Measurements from ENCODE around the gene MYBPC2.
A peak's percentile ranks its signal among the peaks of the same experiment; 100 is the strongest.

Gene MYBPC2

DNA sequence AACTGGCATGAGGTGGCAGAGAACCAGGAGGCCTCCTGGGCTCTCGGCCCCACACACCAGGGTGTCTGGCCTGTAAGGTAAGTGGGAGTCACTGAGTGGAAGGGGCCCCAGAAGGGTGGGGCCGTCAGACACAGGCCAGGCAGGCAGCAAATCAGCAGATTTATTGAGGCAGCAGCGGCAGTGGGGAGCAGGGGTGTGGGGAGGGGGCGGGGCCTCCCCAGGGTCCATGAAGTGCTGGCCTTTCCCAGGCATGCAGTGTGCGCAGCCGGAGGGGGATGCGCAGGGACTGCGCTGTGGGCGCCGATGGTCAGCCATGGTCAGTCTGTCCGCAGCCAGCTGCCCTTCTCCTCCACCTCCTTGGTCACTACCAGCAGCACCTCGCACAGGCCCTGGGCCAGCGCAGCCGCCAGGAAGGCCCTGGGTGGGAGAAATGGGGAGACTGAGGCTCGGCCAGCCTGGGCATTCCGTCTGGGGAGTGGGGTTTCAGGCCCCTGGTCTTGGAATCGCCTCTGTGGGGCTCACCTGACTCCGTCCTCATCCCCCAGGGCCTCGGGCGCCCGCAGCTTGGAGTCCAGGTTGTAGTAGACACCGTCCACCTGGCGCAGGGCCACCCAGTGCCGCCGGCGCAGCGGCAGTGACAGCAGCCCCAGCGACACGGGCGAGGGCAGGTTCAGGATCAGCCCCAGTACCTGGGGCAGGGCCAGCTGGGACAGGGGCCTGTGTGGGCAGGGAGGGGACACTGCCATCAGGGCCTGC is 73.3 kb downstream of the MYBPC2 start:
- no peak for DNase-seq

DNA sequence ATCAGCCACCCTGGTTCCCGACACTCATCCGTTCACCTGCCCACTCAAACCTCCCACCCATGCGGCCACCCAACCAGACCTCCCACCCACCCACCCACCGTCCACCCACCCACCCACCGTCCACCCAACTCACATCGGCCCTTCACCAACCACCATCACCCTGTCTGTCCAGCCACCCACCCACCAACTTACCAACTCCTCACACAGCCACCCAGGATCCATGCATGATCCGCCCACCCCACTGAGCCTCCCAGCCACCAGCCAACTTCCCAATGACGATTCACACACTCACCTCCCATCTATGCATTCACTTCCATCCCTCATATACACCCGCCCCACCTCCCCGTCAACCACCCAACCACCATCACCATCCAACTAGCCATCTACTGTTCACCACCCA is 74.0 kb downstream of the MYBPC2 start:
- DNase-seq, result no peak

DNA sequence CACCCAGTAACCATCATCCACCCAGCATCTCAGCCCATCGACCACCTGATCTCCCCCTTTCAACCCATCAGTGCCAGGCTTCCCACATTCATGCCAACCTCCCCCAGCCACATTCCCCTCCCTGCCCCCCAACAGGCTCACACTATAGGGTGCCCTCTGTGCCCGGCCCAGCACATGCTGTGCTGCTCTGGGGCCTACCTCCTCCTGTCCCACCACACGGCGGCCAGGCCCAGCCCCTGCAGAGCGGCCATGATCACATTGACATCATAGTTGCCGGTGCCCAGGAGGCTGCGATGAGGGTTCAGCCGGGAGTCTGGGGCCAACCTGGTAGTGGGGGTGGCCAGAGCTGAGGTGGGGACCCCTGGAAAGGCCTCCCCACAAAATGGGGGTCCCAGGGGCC is 74.7 kb downstream of the MYBPC2 start:
- no peak for DNase-seq

DNA sequence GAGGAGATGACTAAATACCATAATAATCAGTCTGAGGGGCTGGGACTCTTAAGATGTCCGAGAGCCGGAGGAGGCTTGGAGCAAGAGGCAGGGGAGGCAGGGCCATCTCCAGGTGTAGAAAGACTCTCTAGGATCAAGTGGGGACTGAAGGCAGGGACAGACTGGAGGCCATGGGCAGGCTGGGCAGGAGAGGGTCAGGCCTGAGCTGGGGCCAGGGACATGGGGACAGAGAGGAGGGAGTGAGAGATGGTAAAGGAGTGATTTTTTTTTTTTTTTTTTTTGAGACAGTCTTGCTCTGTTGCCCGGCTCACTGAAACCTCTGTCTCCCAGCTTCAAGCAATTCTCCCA is 76.1 kb downstream of the MYBPC2 start:
- no peak for DNase-seq

DNA sequence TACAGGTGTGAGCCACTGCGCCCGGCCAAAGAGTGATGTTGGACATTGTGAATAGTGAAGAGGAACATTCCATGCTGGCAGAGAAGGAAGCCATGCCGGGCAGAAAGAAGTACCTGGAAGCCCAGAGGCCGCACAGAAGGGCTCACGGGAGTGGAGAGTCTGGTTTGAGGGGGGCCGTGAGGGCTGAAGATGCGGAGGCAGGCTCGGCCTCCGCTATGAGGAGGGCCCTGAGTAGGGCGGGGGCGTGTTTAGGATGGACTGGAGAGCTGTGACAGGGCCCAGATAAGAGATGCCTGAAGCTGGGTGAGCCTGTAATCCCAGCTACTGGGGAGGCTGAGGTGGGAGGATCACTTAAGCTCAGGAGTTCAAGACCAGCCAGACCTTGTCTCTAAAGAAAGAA is 76.7 kb downstream of the MYBPC2 start:
- no peak for DNase-seq

DNA sequence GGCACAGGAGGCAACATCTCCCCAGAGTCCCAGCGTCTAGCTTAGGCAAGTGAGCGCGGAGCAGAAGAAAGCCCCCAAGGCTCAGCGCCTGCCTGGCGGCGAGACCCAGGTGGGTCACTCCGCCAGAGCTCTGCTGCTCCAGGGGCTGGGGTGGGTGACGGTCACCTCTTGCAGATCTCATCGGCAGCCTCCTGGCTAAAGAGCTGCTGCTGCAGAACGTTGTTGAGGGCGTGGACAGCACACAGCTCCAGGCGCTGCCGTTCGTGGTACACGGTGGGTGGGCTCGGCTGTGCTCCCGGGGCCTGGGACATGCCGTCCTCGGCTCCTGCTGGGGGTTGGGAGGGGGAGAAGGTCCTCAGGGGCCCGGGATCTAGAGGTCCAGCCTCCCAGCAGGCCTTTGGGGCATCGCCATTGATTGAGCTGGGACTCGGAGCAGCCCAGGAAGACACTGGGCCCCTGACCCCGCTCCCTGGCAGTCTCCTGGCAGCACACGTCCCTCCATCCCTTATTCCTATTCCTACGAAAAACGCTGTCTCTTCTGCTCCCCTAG is 77.5 kb downstream of the MYBPC2 start:
- DNase-seq, result no peak

DNA sequence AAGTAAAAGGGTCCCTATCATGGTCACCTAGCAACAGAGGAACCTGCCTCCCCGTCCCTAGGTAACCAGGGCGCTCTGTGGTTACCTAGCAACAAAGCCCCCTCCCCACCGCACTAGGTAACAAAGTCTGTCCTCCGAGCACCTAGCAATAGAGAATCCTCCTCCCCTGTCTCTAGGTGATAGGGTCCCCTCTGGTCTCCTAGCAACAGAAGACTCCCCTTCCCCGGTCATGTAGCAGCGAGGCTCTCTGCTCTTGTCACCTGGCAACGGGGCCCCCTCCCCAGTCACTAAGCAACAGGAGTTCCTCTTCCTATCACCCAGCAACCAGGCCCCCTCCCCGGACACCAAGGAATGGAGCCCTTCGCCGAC is 78.0 kb downstream of the MYBPC2 start:
- DNase-seq, result no peak

DNA sequence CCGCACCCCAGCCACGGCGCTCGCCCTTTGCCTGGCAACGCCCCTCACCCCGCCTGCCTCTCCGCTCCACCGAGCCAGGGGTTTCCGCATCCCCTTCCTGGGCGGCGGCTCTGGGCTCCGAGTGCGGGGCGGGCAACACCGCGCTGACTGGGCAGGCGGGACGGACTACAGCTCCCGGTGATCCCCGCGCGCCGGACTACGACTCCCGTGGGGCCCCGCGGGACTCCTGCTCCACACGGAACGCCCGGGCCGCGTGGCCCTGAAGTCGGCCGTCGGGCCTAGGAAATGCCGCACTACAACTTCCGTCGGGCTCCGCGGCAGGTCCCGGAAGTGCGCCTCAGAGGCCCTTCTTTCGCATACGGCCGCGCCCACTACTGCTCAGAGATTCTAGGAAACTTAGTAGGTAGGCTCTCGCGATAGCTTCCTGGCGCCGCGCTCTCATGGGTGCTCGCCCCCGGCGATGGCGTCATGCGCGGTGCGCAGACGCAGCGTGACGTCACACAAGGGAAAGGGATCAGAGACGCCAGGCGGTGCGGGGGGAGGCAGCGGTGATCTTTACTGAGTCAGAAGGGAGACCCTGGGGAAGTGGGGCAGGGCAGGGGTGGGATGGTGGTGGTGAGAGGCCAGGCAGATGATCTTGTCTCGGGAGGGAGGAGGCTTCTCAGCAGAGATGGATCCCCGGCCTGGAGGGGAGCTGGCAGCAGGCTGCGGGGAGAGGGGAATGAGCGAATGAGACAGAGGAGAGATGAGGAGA is 78.6 kb downstream of the MYBPC2 start, which contains the start of gene JOSD2:
JOSD2 (minus strand) TSS at position 123 of the 754 bp plus-strand sequence. CDS start 760 bp downstream, outside the sequence.
- DNase-seq, result peak; percentile 99

DNA sequence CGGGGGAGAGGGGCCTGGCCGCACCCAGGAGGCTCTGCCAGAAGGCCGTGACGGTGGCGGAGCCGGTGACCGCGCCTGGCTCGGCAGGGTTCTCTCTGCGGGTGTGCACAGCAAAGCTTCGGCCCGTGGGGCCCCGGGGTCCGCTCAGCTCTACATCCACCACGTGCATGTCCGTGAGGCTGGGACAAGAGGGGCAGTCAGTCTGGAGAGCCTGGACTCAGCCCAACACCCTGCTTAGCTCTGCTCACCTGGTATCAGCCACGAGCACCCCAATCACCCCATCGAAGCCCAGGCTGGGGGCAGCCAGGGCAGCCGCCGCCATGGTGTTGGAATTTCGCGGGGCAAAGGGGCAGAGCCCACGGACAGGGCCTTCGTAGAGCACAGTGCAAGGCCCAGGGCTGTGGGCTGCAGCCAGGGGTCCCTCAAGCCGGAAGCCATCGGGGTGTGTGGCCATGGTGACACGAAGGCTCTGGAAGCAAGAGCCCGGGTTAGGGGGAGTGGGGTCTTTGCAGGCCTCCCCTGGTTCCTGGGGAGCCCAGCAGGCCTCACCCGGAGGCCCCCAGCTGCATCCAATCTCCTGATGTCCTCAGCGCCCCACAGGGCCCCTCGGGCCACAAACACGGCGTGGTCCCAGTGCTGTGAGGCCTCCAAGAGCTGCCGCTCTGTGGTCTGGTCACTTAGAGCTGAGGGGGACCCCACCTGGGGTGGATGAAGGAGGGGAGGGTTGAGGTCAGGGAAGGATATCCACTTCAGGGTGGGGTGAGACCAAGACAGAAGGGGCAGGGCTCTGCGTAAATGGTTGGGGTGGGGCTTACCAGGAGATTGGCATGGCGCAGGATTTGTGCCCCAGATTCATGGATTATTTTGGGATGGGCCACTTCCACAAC is 79.7 kb downstream of the MYBPC2 start:
- no peak for DNase-seq

DNA sequence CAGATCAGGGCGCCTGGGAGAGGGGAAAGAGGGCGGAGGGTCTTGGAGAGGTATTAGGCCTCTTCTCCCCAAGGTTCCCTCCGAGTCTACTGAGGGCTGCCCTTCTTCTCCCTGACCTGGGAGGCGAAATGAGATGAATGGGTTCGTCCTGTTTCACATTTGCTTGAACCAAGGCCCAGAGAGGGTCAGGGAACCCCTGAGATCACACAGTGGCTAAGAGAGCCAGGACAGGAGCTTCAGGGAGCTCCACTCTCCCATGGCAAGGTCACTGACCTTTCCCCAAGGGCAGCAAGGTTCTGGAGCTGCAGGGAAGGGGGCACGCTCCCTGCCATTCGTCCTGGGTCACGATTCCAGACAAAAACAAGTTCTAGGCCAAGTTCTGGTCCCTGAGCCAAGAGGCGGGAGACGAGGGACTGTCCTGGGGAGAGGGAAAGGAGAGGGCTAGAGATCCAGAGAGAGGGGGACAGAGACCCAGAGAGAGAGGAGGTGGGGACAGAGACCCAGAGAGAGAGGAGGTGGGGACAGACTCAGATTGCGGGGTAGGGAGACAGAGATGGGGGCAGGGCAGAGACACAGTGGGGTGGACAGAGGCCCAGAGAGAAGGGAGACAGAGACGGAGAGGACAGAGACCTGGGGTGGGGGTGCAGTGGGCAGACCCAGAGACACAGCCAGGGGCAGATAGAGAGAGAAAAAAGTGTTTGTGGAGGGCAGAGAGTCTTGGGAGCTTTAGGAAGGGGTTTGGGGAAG is 80.5 kb downstream of the MYBPC2 start:
- no peak for DNase-seq

DNA sequence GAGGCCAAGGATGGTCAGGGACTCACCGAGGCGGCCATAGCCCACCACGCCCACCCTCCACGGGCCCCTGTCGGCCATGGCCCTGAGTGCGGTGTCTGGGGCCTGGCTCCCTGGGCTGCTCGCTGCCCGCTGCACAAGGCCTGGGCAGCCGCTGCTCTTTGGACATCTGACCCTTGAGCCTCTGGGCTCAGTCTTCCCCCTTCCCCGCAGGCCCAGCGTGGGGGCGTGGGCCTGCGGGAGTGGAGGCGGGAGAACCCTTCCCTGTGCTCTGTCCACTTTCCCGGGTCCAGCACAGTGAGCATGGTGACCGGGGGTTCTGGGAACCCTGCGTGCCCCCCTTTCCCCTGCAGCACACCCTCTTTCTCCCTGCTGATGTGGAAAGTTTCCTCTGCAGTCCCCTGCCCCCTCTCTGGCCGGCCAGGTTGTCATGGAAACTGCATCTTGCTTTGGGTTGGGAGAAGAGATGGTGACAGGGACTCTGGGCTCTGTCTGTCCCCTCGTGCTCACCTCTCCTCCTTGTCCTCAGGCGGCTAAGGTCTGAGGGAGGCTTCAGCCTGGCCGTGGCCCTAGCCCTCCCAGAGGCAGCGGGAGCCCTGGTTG is 81.2 kb downstream of the MYBPC2 start, which contains the start of gene ASPDH:
ASPDH (minus strand) TSS at position 168 of the 600 bp plus-strand sequence; CDS start at position 78, 90 bp downstream.
- DNase-seq, result no peak

DNA sequence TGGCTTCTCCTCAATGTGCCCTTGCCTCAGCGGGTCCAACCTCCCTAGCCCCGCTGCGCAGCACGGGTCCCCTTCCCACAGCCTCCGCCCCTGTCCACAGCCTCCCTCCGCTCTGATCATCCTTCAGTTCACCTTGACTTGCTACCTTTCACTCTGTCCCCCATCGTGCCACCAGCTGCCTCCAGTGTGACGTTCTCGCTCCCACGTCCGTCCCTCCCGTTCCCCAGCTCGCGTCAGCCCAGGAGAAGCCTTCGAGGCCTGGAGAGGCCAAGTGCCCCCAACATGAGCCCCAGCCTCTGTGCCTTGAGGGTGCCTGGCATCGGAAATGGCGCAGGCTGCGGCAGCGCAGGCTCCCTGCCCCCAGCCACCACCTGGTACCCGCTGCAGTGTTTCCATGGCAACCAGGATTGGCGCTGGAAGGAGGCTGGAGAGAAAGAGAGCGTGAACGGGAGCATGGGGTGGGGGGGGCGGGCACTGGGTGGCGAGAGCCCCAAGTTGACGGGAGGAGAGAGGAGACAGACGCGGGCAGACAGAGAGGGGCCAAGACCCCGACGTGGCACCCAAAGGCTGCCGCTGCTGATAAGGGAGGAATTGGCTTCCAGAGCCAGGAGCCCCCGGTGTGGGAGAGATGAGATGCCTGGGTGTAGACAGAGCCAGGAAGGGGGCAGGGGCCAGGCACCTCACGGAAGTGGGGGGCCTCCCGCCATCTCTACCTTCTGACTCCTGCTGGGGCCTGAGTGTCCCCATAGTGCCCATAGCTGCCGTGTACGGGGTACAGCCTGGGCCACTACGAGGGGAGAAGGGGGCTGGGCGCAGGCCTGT is 81.9 kb downstream of the MYBPC2 start:
- DNase-seq, result no peak

DNA sequence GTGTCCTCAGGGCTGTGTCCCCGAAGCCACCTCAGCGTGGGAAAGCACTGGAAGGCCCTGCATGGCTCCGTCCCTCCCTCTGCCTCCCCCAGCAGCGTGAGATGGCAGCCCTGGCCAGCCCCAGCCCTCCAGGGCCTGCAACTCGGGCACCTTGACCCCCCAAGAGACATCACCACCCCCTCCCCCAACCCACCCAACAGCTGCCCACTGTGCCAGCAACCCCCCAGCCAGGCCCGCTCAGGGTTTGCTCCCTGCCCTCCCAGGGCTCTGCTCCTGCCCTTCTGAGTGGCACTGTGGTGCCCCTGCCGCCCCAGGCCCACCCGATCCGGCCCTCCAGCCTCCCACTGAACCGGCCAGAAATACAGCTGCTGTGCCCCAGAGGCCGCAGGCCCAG is 82.5 kb downstream of the MYBPC2 start:
- DNase-seq, result no peak

Measured in CD4-positive, alpha-beta T cell treated with Interleukin-12 subunit alpha and Interleukin-12 subunit beta, for 1 hour (primary cell).